ENCODE data around the gene CUX1. TPM values are rescaled to one million over a fixed set of nuclear protein-coding genes. Genes with fewer than 3 reads are reported as not detected.

The CUX1 gene
- total and polyA plus RNA-seq, 4 donors, result 40.5 to 138 (median 69.1) TPM

DNA sequence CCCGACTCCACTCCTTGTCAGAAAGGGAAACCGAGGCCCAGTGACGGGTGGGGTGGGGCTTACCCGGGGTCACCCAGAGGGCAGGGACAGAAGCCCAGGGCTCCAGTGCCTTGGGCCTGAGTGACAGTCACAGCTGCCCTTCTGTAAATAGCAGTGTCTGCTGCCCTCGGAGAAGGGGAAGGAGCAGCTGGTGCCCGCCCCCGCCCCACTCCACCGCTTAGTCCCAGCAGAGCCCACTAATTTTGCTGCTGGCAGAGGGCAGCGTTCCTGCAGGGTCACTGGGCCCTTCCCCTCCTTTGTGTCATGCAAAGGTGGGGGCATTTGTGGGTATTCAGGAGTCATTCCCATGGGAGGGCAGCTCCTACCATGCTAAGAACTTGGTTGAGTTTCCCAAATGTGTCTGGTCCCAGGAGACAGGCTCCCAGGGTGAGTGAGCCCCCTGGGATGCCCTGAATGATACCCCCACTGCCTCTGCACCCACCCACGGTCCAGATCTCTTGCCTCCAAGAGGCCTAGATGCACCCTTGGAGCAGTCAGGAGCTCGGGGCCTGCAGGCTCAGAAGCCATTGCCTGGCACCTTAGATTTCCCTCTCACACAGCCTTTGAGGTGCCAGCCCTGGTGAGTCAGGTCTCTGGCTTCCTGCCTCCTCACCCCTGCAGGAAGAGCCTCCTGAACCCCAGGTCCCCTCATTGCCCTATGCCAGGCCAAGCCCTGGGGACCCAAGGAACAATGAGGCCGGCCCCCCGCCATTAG, 486.4 kb downstream of the CUX1 start:
- Histone ChIP-seq H3K4me3 (no peak overlapping the region), H3K27me3 (ENCODE audit: control insufficient read depth in 3 of 3, insufficient read depth in 3 of 3, low read length in 2 of 3) (peaks cover 0 to 7% (median 2%) of the 10 kb centered on the region in 3 donors), H3K9ac (ENCODE audit: insufficient read depth in 1 of 2, low read length in 2 of 2) (no peak overlapping the region), H3K9me3 (ENCODE audit: control insufficient read depth in 4 of 4, insufficient read depth in 3 of 4, low read length in 3 of 4) (no peaks in the 10 kb centered on the region), H3K4me1 (ENCODE audit: control insufficient read depth in 5 of 5, insufficient read depth in 5 of 5, low read length in 5 of 5) (peaks cover 0 to 9% (median 3%) of the 10 kb centered on the region in 5 donors), H3K36me3 (ENCODE audit: control insufficient read depth in 4 of 4, insufficient read depth in 4 of 4, low read length in 4 of 4) (no peaks in the 10 kb centered on the region), H3K27ac (ENCODE audit: low read depth in 1 of 2, low read length in 1 of 2) (no peak overlapping the region)
- WGBS, 2 donors, result 81 to 83% methylated on average over 13 of the region's 13 CpGs
- ATAC-seq (ENCODE audit: insufficient read depth, low FRiP score), result no peak
- TF ChIP-seq, protein P1, sequence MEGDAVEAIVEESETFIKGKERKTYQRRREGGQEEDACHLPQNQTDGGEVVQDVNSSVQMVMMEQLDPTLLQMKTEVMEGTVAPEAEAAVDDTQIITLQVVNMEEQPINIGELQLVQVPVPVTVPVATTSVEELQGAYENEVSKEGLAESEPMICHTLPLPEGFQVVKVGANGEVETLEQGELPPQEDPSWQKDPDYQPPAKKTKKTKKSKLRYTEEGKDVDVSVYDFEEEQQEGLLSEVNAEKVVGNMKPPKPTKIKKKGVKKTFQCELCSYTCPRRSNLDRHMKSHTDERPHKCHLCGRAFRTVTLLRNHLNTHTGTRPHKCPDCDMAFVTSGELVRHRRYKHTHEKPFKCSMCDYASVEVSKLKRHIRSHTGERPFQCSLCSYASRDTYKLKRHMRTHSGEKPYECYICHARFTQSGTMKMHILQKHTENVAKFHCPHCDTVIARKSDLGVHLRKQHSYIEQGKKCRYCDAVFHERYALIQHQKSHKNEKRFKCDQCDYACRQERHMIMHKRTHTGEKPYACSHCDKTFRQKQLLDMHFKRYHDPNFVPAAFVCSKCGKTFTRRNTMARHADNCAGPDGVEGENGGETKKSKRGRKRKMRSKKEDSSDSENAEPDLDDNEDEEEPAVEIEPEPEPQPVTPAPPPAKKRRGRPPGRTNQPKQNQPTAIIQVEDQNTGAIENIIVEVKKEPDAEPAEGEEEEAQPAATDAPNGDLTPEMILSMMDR (IDR thresholded peaks at IDR 0.05; ENCODE audit: control extremely low read depth, extremely low read depth), result no peak
- no peak for DNase-seq

DNA sequence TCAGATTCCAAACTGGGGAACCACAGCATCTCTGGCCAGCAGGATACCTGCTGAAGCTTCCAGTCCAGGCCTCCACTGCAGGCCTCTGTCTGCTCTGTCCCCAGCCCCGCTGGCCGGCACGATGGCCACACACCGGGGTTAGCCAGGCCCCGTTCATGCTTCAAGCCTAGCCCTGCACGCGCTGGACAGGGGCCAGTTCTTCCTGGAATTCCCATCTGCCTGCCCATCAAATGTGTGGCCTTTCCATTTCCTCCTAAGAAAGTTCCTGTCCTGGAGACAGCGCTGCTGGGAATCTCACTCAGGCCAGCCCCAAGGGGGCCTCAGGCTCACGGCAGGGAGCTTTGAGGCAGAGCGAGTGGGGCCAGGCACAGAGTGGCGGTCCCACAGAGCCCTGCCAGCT, 487.2 kb downstream of the CUX1 start:
- TF ChIP-seq, protein P1 (IDR thresholded peaks at IDR 0.05; ENCODE audit: control extremely low read depth, extremely low read depth), result no peak
- ATAC-seq (ENCODE audit: insufficient read depth, low FRiP score), result no peak
- Histone ChIP-seq H3K27ac (ENCODE audit: low read depth in 1 of 2, low read length in 1 of 2) (peak overlapping the region in 1 of 2 donors; percentile 20), H3K27me3 (ENCODE audit: control insufficient read depth in 3 of 3, insufficient read depth in 3 of 3, low read length in 2 of 3) (peaks cover 0 to 4% (median 0%) of the 10 kb centered on the region in 3 donors), H3K4me3 (no peak overlapping the region), H3K9me3 (ENCODE audit: control insufficient read depth in 4 of 4, insufficient read depth in 3 of 4, low read length in 3 of 4) (no peaks in the 10 kb centered on the region), H3K36me3 (ENCODE audit: control insufficient read depth in 4 of 4, insufficient read depth in 4 of 4, low read length in 4 of 4) (no peaks in the 10 kb centered on the region), H3K9ac (ENCODE audit: insufficient read depth in 1 of 2, low read length in 2 of 2) (no peak overlapping the region), H3K4me1 (ENCODE audit: control insufficient read depth in 5 of 5, insufficient read depth in 5 of 5, low read length in 5 of 5) (peaks cover 0 to 9% (median 3%) of the 10 kb centered on the region in 5 donors)
- peak in 1 of 3 donors; percentile 17 for DNase-seq
- WGBS, 2 donors, result 62 to 82% methylated on average over 11 of the region's 11 CpGs

DNA sequence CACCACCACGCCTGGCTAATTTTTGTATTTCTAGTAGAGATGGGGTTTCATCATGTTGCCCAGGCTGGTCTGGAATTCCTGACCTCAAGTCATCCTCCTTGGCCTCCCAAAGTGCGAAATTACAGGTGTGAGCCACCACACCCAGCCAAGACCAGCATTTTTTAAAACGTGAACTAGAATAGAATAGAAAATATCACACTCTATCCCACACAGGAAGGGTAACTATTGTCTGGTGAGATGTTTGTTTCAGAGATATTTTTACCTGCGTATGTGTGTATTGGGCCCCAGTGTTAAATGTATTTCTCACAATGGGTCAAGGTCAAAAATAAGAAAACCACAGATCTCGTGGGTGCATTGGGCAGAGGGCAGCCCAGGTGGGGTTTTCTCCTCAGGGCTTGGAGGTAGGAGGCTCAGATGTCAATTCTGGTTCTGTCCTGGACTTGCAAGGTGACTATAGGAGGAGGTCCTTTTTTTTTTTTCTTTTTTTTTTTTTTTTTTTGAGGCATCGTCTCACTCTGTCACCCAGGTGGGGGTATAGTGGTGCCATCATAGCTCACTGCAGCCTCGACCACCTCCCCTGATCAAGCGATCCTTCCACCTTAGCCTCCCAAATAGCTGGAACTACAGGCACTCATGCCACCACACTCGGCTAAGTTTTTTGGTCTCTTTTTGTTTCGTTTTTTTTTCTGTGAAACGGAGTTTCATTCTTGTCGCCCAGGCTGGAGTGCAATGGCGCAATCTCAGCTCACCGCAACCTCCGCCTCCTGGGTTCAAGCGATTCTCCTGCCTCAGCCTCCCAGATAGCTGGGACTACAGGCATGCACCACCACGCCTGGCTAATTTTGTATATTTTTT, 488.2 kb downstream of the CUX1 start:
- Histone ChIP-seq H3K36me3 (ENCODE audit: control insufficient read depth in 4 of 4, insufficient read depth in 4 of 4, low read length in 4 of 4) (peaks cover 0 to 2% (median 0%) of the 10 kb centered on the region in 4 donors), H3K27ac (ENCODE audit: low read depth in 1 of 2, low read length in 1 of 2) (no peak overlapping the region), H3K9ac (ENCODE audit: insufficient read depth in 1 of 2, low read length in 2 of 2) (no peak overlapping the region), H3K4me1 (ENCODE audit: control insufficient read depth in 5 of 5, insufficient read depth in 5 of 5, low read length in 5 of 5) (peaks cover 0 to 9% (median 3%) of the 10 kb centered on the region in 5 donors), H3K27me3 (ENCODE audit: control insufficient read depth in 3 of 3, insufficient read depth in 3 of 3, low read length in 2 of 3) (no peaks in the 10 kb centered on the region), H3K9me3 (ENCODE audit: control insufficient read depth in 4 of 4, insufficient read depth in 3 of 4, low read length in 3 of 4) (no peaks in the 10 kb centered on the region), H3K4me3 (no peak overlapping the region)
- WGBS, 2 donors, result 87 to 90% methylated on average over 17 of the region's 17 CpGs
- ATAC-seq (ENCODE audit: insufficient read depth, low FRiP score) (no peak), DNase-seq (no peak)
- TF ChIP-seq, protein P1 (IDR thresholded peaks at IDR 0.05; ENCODE audit: control extremely low read depth, extremely low read depth), result no peak
